ENCODE measurements around the gene PPP1R1A. TPM values are rescaled to one million over a fixed set of nuclear protein-coding genes. Genes with fewer than 3 reads are reported as not detected.

Gene PPP1R1A
- total RNA-seq, 2 experiments from 2014 or later: not detected

DNA sequence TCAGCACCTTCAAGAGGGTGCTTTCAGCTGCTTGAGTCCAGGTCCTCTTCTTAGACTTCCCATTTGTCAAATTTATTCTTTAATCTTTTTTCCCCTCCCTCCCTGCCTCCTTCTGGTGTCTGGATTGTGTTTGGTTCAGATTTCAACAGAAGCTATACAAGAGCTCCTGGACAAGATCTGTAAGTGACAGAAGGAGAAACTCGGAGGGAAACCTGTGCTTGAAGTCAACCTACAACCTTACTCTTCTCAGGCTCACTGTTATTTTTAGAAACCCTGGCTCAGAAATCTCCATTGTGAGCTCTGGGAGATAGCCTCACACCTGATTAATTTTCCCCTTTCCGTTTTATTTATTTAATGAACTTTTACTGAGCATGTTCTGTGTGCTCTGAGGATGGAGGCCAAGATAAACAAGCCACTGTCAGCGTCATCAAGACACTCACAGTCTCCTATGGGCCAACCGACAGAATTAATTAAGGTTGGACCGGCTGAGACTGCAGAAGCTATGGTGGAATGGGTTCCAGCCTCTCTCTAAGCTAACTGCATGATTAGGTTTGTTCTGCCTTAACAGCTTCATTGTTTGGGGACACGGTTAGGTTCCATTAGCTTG is 25.6 kb downstream of the PPP1R1A start:
- CTCF ChIA-PET: interaction anchor here (1.0 to 1.9 kb wide), 3 partner anchors 9 to 18 kb away, joined by 3 to 6 read pairs (median 5); no protein-coding TSS in a partner anchor
- Mint-ChIP-seq H3K27ac (no peak overlapping the region), H3K36me3 (no peaks in the 10 kb centered on the region), H3K4me3 (no peak overlapping the region), H3K27me3 (no peaks in the 10 kb centered on the region), H3K4me1 (peaks cover 28% of the 10 kb centered on the region), H3K9me3 (ENCODE audit: low read depth) (no peaks in the 10 kb centered on the region)
- ATAC-seq (no peak), DNase-seq (no peak)

GRCh38 chr12:54561164-54561563 is 27.3 kb downstream of the PPP1R1A start:
- Mint-ChIP-seq H3K36me3 (no peaks in the 10 kb centered on the region), H3K27me3 (no peaks in the 10 kb centered on the region), H3K4me3 (peak overlapping the region; percentile 65), H3K9me3 (ENCODE audit: low read depth) (no peaks in the 10 kb centered on the region), H3K27ac (peak overlapping the region; percentile 77), H3K4me1 (peaks cover 28% of the 10 kb centered on the region)
- CTCF ChIA-PET: interaction anchor here (1.3 to 1.4 kb wide), 2 partner anchors 29 to 63 kb away, joined by 3 read pairs; partner anchors contain the start of gene NCKAP1L
- ATAC-seq (peak; percentile 31), DNase-seq (peak; percentile 48)

GRCh38 chr12:54560374-54560858 is 28.0 kb downstream of the PPP1R1A start:
- CTCF ChIA-PET: interaction anchor here (1.3 to 1.4 kb wide), 3 partner anchors 20 to 62 kb away, joined by 3 to 7 read pairs (median 3); partner anchors contain the start of gene NCKAP1L
- Mint-ChIP-seq H3K36me3 (no peaks in the 10 kb centered on the region), H3K27me3 (no peaks in the 10 kb centered on the region), H3K4me3 (peak overlapping the region; percentile 65), H3K9me3 (ENCODE audit: low read depth) (no peaks in the 10 kb centered on the region), H3K27ac (peak overlapping the region; percentile 77), H3K4me1 (peaks cover 28% of the 10 kb centered on the region)
- DNase-seq (peak; percentile 85), ATAC-seq (peak; percentile 100)

GRCh38 chr12:54558759-54559158 is 29.7 kb downstream of the PPP1R1A start:
- H3K27me3 Mint-ChIP-seq: no peaks in the 10 kb centered on the region
- H3K27ac Mint-ChIP-seq: no peak overlapping the region
- H3K36me3 Mint-ChIP-seq: peaks cover 2% of the 10 kb centered on the region
- peaks cover 28% of the 10 kb centered on the region for H3K4me1 Mint-ChIP-seq
- no peaks in the 10 kb centered on the region for H3K9me3 Mint-ChIP-seq (ENCODE audit: low read depth)
- ATAC-seq (no peak), DNase-seq (no peak)
- CTCF ChIA-PET: no interaction called here
- no peak overlapping the region for H3K4me3 Mint-ChIP-seq

- H3K36me3 Mint-ChIP-seq: peaks cover 3% of the 10 kb centered on the region
- H3K4me1 Mint-ChIP-seq: peaks cover 28% of the 10 kb centered on the region
Observed at GRCh38 chr12:54558311-54558710, 30.1 kb downstream of the PPP1R1A start.

DNA sequence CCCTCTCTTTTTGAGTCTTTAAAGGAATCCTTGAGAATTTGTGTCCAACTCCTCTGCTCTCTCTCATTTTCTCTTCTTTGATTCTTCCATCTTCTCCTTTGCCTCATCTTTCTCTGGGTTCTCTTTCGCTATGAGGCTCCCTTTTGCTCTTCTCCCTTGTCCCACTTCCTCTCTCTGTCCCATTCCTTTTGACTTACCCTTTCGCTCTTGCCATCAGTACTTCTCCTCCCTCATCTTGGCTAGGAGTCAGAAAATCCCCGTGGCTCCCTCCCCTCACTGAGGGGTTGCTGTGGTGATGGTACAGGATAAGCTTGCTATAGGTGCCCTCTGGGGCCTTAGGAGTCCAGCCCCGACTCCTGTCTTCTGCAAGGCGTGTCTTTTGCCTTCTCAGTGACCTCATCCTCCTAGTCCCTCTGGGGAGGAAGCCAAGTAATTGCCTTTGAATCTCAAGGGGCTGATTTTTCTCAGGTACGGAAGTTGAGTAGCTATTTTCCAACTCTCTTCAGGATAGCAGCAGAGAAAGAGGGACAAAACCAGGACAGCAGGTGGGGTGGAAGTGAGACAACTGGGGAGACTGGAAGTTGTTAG is 32.7 kb downstream of the PPP1R1A start:
- ATAC-seq (no peak), DNase-seq (no peak)
- Mint-ChIP-seq H3K27ac (no peak overlapping the region), H3K4me3 (no peak overlapping the region), H3K36me3 (peaks cover 3% of the 10 kb centered on the region), H3K9me3 (ENCODE audit: low read depth) (no peaks in the 10 kb centered on the region), H3K27me3 (peaks cover 4% of the 10 kb centered on the region), H3K4me1 (peaks cover 14% of the 10 kb centered on the region)
- CTCF ChIA-PET: no interaction called here

More at GRCh38 chr12:54558311-54558710, 30.1 kb downstream of the PPP1R1A start:
- no peak overlapping the region for H3K4me3 Mint-ChIP-seq
- ATAC-seq (no peak), DNase-seq (no peak)
- H3K27ac Mint-ChIP-seq: no peak overlapping the region
- H3K27me3 Mint-ChIP-seq: peaks cover 3% of the 10 kb centered on the region
- no peaks in the 10 kb centered on the region for H3K9me3 Mint-ChIP-seq (ENCODE audit: low read depth)
- CTCF ChIA-PET: no interaction called here

GRCh38 chr12:54549774-54550451 is 38.5 kb downstream of the PPP1R1A start:
- DNase-seq: peak; percentile 41
- H3K4me1 Mint-ChIP-seq: peaks cover 14% of the 10 kb centered on the region
- H3K27ac Mint-ChIP-seq: no peak overlapping the region
- peak overlapping the region; percentile 54 for H3K4me3 Mint-ChIP-seq
- CTCF ChIA-PET: interaction anchor here (0.6 to 1.0 kb wide), 4 partner anchors 9 to 30 kb away, joined by 3 to 5 read pairs (median 3); no protein-coding TSS in a partner anchor
- no peaks in the 10 kb centered on the region for H3K9me3 Mint-ChIP-seq (ENCODE audit: low read depth)
- peaks cover 6% of the 10 kb centered on the region for H3K36me3 Mint-ChIP-seq
- peaks cover 28% of the 10 kb centered on the region for H3K27me3 Mint-ChIP-seq
- ATAC-seq: peak; percentile 7

DNA sequence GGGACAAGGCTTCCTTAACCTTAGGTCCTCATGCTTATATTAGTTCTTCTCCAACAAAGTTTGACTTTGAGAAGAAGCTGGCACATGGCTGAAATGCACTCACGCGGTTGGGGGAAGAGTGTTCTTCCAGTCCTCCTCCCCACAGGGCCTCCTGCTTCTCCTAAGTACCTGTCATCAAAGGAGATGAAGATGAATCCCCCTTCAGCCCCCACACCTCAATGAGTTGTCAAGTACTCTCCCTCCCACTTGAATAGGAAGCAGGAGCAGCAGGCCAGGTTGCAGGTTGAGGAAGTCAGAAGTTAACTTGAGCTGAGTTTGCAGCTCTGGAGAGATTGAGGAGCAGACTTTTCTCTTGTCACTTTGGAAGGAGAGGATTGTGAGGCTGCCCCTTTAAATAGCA is 41.9 kb downstream of the PPP1R1A start:
- Mint-ChIP-seq H3K36me3 (peaks cover 15% of the 10 kb centered on the region), H3K9me3 (ENCODE audit: low read depth) (no peaks in the 10 kb centered on the region), H3K27ac (no peak overlapping the region), H3K4me1 (peaks cover 14% of the 10 kb centered on the region), H3K4me3 (no peak overlapping the region), H3K27me3 (peaks cover 25% of the 10 kb centered on the region)
- no peak for DNase-seq
- CTCF ChIA-PET: interaction anchor here (1.5 kb wide), 1 partner anchor 19 kb away, joined by 4 read pairs; no protein-coding TSS in a partner anchor
- no peak for ATAC-seq

- ATAC-seq (no peak), DNase-seq (no peak)
- CTCF ChIA-PET: no interaction called here
Observed at GRCh38 chr12:54544743-54545142, 43.7 kb downstream of the PPP1R1A start.

DNA sequence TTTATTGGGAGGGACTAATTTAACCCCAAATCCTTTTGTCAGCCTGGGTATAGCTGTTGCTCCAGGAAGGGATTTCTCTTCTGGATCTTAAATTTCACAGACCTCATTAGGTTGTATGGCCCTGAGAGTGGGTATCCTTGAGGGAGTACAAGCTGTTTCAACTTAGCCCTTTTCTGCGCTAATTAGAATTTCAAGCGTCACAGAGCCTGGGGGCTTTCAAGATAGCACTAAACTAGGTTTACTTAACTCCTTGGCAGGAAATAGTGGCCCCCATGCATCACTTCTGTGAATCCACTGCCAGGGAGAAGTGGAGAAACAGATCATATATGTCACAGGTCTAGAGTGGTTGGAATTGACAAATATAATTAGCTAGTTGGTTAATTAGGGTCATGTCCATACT is 44.9 kb downstream of the PPP1R1A start:
- Mint-ChIP-seq H3K4me3 (no peak overlapping the region), H3K27ac (no peak overlapping the region), H3K4me1 (peaks cover 2% of the 10 kb centered on the region), H3K36me3 (peaks cover 24% of the 10 kb centered on the region), H3K9me3 (ENCODE audit: low read depth) (no peaks in the 10 kb centered on the region), H3K27me3 (peaks cover 4% of the 10 kb centered on the region)
- CTCF ChIA-PET: interaction anchor here (1.5 to 1.7 kb wide), 2 partner anchors 16 to 37 kb away, joined by 5 read pairs; no protein-coding TSS in a partner anchor
- DNase-seq: no peak
- ATAC-seq: no peak

More at GRCh38 chr12:54544743-54545142, 43.7 kb downstream of the PPP1R1A start:
- Mint-ChIP-seq H3K27ac (no peak overlapping the region), H3K4me3 (no peak overlapping the region), H3K27me3 (peaks cover 14% of the 10 kb centered on the region), H3K4me1 (peaks cover 10% of the 10 kb centered on the region), H3K36me3 (peaks cover 21% of the 10 kb centered on the region), H3K9me3 (ENCODE audit: low read depth) (no peaks in the 10 kb centered on the region)

- ATAC-seq: no peak
- Mint-ChIP-seq H3K4me1 (no peaks in the 10 kb centered on the region), H3K4me3 (no peak overlapping the region), H3K27ac (no peak overlapping the region), H3K9me3 (ENCODE audit: low read depth) (no peaks in the 10 kb centered on the region), H3K36me3 (peaks cover 35% of the 10 kb centered on the region), H3K27me3 (no peaks in the 10 kb centered on the region)
- CTCF ChIA-PET: interaction anchor here (1.5 kb wide), 1 partner anchor 15 kb away, joined by 6 read pairs; no protein-coding TSS in a partner anchor
- no peak for DNase-seq
Observed at GRCh38 chr12:54541751-54542290, 46.6 kb downstream of the PPP1R1A start.

DNA sequence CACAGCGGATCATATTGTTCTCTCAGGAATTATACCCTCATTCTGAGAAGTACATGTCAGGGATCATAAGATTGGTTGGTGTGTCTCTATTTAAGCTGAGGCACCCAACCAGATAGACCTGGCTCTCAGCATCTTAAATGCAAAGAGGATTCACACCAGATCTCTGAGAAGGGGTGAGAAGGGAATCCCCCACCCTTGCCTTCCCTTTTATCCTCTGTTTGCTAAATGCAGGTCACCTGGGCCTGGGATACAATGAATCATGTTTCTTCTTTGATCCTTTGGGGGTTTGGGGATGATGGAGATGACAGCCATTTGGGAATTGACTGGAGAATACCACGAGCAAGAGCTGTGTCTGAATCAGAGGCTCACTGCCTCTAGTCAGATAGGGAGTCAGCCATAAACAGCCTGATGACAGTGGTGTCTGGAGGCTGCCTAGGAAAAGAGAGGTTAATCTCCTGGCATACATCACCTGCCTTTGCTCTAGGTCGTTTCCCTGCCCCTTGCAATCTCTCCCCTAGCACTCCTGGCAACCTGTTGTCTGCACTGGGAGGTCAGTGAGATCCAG is 50.2 kb downstream of the PPP1R1A start:
- DNase-seq (no peak), ATAC-seq (no peak)
- no peaks in the 10 kb centered on the region for H3K27me3 Mint-ChIP-seq
- H3K27ac Mint-ChIP-seq: no peak overlapping the region
- H3K36me3 Mint-ChIP-seq: peaks cover 59% of the 10 kb centered on the region
- no peaks in the 10 kb centered on the region for H3K4me1 Mint-ChIP-seq
- CTCF ChIA-PET: interaction anchor here (1.2 kb wide), 1 partner anchor 11 kb away, joined by 3 read pairs; no protein-coding TSS in a partner anchor
- H3K4me3 Mint-ChIP-seq: no peak overlapping the region
- no peaks in the 10 kb centered on the region for H3K9me3 Mint-ChIP-seq (ENCODE audit: low read depth)

- Mint-ChIP-seq H3K4me1 (peaks cover 2% of the 10 kb centered on the region), H3K36me3 (peaks cover 66% of the 10 kb centered on the region), H3K4me3 (no peak overlapping the region), H3K27ac (no peak overlapping the region), H3K27me3 (no peaks in the 10 kb centered on the region), H3K9me3 (ENCODE audit: low read depth) (no peaks in the 10 kb centered on the region)
- CTCF ChIA-PET: no interaction called here
- DNase-seq (no peak), ATAC-seq (no peak)
Observed at GRCh38 chr12:54535474-54535873, 53.0 kb downstream of the PPP1R1A start.
